GM18520 (cell line): ENCODE data around the gene PHF23.

Experiments used
- ATAC-seq: cut with Tn5 transposase; IDR thresholded peaks from one replicate; pipeline ENCODE4 v1.9.1; 2021; ENCODE audit not compliant: unreplicated experiment

PHF23 gene

GRCh38 chr17:7221278-7222092 is 17.8 kb downstream of the PHF23 start:
- ATAC-seq, result no peak

DNA sequence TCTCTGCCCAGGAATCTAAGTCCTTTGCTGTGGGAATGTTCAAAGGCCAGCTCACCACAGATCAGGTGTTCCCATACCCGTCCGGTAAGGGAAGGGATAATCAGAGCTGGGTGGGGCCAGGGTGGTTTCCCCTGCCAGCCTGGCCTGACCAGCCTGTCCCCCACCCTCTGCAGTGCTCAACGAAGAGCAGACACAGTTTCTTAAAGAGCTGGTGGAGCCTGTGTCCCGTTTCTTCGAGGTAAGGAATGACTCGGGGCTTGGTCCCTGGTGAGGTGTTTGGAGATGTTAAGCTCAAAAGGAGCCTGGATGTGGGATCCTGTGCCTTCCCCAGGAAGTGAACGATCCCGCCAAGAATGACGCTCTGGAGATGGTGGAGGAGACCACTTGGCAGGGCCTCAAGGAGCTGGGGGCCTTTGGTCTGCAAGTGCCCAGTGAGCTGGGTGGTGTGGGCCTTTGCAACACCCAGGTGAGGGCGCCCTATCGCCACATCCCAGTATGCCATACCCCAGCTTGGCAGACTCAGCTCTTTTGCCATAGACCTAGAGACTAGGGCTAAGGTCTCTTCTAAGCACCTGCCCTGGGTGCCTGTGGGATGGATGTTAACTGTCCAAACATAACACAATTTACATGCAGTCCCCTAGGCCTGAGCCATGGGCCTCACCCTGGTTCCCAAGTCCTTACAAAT is 18.5 kb downstream of the PHF23 start:
- ATAC-seq, result no peak

DNA sequence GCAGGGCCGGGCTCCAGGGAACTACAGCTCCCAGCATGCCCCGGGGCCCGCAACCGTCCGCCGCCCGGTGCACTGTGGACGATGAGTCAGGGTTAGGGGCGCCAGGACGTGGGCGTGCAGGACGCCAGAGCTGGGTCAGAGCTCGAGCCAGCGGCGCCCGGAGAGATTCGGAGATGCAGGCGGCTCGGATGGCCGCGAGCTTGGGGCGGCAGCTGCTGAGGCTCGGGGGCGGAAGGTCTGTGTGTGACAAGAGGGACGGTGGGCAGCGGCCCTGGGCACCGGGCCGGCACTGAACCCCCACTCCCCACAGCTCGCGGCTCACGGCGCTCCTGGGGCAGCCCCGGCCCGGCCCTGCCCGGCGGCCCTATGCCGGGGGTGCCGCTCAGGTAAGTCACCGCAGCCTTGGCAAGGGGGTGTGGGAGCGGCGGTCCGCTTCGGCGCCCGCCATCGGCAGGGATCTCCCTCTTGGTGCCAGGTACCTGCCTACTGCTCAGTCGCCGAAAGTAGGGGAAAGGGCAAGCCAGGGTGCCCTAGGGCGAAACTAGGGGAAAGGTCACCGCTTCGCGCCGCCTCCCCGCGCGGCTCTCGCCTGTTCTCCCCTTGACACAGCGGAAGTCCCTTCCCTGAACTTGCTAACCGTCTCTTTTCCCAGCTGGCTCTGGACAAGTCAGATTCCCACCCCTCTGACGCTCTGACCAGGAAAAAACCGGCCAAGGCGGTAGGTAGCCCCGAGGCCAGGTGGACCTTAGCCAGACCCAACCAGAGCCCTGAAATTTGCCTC is 19.3 kb downstream of the PHF23 start, which contains the start of the genes ACADVL and DLG4:
ACADVL (plus strand) TSS at position 127 of the 781 bp plus-strand sequence; CDS start at position 174, 47 bp downstream.
DLG4 (minus strand) TSS at position 25 of the 781 bp plus-strand sequence.
- no peak for ATAC-seq

DNA sequence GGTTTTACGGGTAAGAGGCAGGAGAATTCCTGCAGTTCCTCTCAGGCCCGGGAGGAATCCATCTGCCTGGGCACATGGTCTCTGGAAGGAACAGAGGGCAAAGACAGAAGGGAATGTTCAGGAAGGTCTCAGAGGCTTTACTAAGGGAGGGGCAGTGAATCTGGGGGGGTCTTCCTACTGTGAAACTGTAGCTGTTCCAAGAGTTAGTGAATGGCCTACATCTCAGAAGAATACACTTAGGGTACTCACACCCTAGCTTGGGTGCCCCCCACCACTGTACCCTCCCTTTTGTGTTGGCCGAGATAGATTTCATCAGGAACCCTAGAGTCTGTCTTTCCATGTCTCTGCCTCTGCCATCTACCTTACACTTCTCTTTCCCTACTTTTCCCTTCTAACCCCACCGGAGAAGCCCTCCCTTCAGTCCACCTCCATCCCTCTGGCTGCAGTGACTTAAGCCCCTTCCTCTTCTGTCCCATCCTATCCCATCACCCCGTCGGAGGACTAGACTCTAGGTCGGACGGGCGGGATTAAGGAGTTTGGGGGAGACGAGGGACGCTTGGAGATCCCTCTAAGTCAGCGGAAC is 19.9 kb downstream of the PHF23 start:
- ATAC-seq, result no peak

- no peak for ATAC-seq
Measured at GRCh38 chr17:7218758-7219157, 20.5 kb downstream of the PHF23 start.

DNA sequence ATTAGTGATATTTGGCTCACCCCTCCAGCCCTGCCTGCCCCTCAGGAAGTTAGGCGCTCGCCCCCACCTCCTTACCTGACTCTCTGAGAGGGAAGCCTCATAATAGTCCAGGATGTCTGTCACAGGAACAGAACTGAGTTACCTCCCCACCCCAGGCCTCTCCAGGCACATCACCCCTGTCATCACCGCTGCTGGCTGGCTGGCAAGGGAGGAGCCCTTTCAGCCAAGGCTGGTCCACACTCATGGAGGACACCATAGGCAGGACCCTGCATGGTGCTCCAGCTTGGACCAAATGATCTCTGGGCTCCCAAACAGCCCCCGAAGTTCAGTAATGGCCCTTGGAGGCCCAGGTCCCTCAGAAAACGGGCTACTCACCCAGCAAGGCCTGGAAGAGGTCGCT is 21.1 kb downstream of the PHF23 start:
- no peak for ATAC-seq

DNA sequence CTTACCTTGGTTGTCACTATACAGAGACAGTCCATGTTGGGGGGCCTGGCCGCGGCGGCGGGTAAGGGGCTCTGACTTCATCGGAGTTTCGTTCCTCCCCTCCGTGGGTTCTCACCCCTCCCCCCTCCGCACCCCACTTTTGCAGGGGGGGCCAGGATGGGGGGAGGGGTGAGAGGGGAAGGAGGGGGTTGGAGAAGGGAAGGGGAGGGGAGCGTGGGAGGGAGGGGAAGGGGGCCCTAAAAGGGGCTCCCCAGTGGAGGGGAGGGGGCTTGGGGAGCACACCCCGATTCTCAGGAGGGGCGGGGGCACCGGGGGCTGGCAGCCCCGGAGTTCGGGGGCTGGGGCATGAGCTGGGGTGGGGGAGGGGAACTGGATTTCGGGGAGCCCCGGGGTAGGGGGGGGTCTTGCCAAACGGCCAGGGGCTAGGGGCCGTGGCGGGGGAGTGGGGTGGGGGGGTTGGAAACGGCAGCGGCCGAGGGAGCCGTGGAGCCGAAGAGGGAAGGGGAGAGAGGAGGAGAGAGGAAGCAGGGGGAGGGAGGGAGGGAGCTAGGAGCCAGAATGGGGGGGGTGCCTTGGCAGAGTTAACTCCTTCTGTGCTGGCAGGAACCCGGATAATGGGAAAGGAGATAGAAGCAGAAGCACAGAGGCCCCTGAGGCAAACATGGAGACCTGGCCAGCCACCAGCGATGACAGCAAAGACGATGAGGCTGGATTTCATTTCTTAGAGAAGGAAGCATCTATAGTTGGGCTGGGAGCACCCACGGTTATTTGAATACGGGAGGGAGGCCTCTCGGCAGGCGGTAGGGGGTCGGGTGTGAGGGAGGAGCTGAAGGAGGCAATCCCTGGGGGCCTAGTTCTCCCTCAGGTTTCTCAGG is 21.9 kb downstream of the PHF23 start:
- no peak for ATAC-seq

DNA sequence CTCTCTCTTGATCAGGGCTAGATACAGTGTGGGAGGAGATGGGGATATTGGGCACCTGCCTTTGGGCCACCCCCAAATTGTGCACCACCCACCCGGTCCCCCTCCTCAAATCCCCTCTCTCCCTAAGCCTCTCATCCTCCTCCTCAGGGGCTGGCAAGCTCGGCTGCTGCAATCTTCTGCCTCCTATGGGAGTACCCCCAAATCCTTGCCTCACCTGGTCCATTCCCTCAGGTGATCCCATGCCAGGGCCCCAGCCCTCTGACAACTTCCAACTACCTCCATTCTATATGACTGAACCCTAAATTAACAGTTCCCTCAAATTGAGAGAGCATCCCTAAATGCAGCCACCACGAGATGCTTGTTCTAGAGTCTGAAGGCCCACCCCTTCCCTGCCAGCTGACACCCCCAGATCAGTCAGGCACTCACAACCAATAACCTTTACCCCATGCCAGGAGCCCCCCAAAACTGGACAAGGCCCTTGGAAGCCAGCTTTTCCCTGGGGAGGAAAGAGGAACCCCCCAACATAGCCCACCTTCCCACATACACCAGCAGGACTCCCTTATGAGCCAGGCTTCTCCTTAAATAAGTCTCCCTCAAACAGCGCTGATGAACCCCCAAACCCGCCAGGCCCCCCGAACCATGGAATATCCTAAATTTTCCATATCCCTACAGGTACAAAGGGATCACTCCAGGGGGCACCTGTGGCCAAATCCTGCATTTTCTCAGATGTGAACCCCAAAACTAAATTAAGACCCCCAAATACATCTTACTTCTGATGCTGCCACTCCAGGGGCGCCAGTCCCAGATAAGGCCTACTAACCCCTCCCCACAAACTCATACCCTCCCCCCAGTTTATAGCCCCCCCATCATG is 22.8 kb downstream of the PHF23 start:
- no peak for ATAC-seq

DNA sequence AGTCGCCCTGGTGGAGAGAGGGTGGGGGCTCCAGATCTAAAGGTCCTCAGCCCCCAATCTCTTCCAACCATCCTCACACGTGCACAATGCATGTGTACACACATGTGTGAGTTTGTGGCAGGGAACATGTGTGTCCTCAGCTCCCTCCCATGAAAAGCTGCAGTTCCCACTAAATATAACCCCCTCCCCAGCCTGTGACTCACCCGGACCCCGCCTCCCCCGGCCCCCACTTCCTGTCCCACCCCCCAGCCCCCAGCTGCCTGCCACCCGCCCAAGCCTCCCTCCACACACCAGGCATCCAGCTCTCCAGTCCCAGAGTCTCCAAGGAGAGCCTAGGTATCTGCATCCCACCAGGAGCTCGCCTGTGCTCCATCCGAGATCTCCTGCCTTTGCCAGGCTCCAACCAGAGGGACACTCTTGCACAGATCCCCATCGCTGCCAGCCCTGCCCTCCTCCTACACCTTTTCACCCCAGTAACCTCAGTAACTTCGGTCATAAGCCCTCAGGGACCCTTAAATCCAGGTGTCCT is 23.5 kb downstream of the PHF23 start:
- ATAC-seq, result no peak

GRCh38 chr17:7215136-7215638 is 24.1 kb downstream of the PHF23 start:
- ATAC-seq, result no peak

GRCh38 chr17:7214300-7215135 is 24.7 kb downstream of the PHF23 start:
- ATAC-seq, result peak; percentile 79

DNA sequence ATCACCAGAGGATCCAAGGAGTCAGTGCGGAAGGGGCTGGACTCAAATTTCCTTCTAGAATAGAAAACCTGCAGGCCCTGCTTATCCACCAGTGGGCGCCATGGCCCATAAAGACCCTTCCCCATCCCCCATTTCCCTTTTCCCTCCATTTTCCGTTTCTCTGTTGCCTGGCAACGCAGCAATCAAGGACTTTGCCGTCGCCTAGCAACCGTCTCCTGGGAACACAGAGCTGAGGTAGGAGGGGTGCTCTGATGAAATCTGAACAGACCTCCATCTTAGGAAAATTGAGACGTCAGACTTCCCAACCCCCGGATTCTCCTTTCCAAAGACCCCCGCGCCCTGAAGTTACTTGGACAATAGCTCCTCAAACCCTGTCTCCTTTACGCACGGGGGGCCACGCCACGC is 25.4 kb downstream of the PHF23 start:
- ATAC-seq, result no peak

GRCh38 chr17:7211491-7212273 is 27.6 kb downstream of the PHF23 start:
- no peak for ATAC-seq

GRCh38 chr17:7208754-7209460 is 30.4 kb downstream of the PHF23 start:
- ATAC-seq, result no peak

GRCh38 chr17:7208027-7208571 is 31.2 kb downstream of the PHF23 start:
- ATAC-seq, result no peak
